Measurements from ENCODE around the gene CEP19. TPM values are rescaled to one million over a fixed set of nuclear protein-coding genes. Genes with fewer than 3 reads are reported as not detected.

CEP19 gene
- total and polyA plus RNA-seq, 4 donors, result 0.44 to 0.79 (median 0.67) TPM

GRCh38 chr3:196700801-196701200 lies 11.2 kb downstream of the CEP19 start (continued):
- TF ChIP-seq ZBTB33 (IDR thresholded peaks at IDR 0.05), result no peak

DNA sequence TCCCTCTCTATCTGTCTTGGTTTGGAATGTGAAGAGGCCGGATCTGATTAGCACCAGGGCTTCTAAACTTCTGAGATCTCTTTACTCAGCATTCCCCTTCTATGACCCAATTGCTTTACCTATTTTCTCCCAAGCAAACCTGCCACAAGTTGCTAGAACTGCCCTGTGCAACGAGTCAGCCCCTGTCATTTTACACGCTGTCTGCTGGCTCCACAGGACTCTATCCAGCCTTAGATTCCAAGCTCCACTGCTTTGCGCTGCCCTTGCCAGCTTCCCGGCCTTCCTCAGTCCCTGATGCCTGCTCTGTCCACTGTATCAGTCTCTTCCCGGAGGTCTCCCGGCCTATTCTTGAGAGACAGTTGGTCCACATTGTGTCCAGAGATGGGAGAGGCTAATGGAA lies 12.3 kb downstream of the CEP19 start:
- no peak for TF ChIP-seq FOXA1 (IDR thresholded peaks at IDR 0.05)
- no peak for TF ChIP-seq YY1 (IDR thresholded peaks at IDR 0.05)
- TF ChIP-seq, protein P1, sequence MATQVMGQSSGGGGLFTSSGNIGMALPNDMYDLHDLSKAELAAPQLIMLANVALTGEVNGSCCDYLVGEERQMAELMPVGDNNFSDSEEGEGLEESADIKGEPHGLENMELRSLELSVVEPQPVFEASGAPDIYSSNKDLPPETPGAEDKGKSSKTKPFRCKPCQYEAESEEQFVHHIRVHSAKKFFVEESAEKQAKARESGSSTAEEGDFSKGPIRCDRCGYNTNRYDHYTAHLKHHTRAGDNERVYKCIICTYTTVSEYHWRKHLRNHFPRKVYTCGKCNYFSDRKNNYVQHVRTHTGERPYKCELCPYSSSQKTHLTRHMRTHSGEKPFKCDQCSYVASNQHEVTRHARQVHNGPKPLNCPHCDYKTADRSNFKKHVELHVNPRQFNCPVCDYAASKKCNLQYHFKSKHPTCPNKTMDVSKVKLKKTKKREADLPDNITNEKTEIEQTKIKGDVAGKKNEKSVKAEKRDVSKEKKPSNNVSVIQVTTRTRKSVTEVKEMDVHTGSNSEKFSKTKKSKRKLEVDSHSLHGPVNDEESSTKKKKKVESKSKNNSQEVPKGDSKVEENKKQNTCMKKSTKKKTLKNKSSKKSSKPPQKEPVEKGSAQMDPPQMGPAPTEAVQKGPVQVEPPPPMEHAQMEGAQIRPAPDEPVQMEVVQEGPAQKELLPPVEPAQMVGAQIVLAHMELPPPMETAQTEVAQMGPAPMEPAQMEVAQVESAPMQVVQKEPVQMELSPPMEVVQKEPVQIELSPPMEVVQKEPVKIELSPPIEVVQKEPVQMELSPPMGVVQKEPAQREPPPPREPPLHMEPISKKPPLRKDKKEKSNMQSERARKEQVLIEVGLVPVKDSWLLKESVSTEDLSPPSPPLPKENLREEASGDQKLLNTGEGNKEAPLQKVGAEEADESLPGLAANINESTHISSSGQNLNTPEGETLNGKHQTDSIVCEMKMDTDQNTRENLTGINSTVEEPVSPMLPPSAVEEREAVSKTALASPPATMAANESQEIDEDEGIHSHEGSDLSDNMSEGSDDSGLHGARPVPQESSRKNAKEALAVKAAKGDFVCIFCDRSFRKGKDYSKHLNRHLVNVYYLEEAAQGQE (IDR thresholded peaks at IDR 0.05), result no peak
- TF ChIP-seq TAF1 (conservative IDR thresholded peaks at IDR 0.05), result no peak
- TF ChIP-seq NR2F2 (IDR thresholded peaks at IDR 0.05), result no peak
- no peak for TF ChIP-seq GABPA (IDR thresholded peaks at IDR 0.05 in 1 of 2, conservative IDR thresholded peaks at IDR 0.05 in 1 of 2)
- TF ChIP-seq SP1 (IDR thresholded peaks at IDR 0.05), result no peak
- no peak for TF ChIP-seq JUND (IDR thresholded peaks at IDR 0.05)
- TF ChIP-seq RXRA (IDR thresholded peaks at IDR 0.05), result no peak
- TF ChIP-seq FOXA2 (IDR thresholded peaks at IDR 0.05), result no peak

GRCh38 chr3:196697270-196697669 lies 14.8 kb downstream of the CEP19 start:
- 87% methylated on average over 5 of the region's 5 CpGs for WGBS
- Histone ChIP-seq H3K27me3 (ENCODE audit: control insufficient read depth in 4 of 4, insufficient read depth in 4 of 4, low read length in 3 of 4) (no peaks in the 10 kb centered on the region), H3K9ac (ENCODE audit: low read depth in 1 of 2, low read length in 2 of 2) (no peak overlapping the region), H3K27ac (ENCODE audit: low read depth in 1 of 2, low read length in 2 of 2) (no peak overlapping the region), H3K9me3 (ENCODE audit: control insufficient read depth in 4 of 4, low read length in 3 of 4) (no peaks in the 10 kb centered on the region), H3K4me1 (ENCODE audit: control insufficient read depth in 4 of 4, insufficient read depth in 4 of 4, low read length in 3 of 4) (no peaks in the 10 kb centered on the region), H3K36me3 (ENCODE audit: control insufficient read depth in 4 of 4, insufficient read depth in 3 of 4, low read depth in 1 of 4, low read length in 3 of 4) (no peaks in the 10 kb centered on the region), H3K4me3 (ENCODE audit: low read depth in 1 of 3, low read length in 3 of 3) (no peak overlapping the region)
- TF ChIP-seq JUND (IDR thresholded peaks at IDR 0.05) (no peak), GABPA (IDR thresholded peaks at IDR 0.05 in 1 of 2, conservative IDR thresholded peaks at IDR 0.05 in 1 of 2) (no peak), RXRA (IDR thresholded peaks at IDR 0.05) (no peak), MAX (IDR thresholded peaks at IDR 0.05) (no peak), FOXA2 (IDR thresholded peaks at IDR 0.05) (no peak), HNF4G (IDR thresholded peaks at IDR 0.05) (no peak), SP1 (IDR thresholded peaks at IDR 0.05) (no peak), FOXA1 (IDR thresholded peaks at IDR 0.05) (no peak), HNF4A (conservative IDR thresholded peaks at IDR 0.05) (no peak), TAF1 (conservative IDR thresholded peaks at IDR 0.05) (no peak), NR2F2 (IDR thresholded peaks at IDR 0.05) (no peak)
- TF ChIP-seq, protein P1 (IDR thresholded peaks at IDR 0.05), result no peak
- TF ChIP-seq, protein P2, sequence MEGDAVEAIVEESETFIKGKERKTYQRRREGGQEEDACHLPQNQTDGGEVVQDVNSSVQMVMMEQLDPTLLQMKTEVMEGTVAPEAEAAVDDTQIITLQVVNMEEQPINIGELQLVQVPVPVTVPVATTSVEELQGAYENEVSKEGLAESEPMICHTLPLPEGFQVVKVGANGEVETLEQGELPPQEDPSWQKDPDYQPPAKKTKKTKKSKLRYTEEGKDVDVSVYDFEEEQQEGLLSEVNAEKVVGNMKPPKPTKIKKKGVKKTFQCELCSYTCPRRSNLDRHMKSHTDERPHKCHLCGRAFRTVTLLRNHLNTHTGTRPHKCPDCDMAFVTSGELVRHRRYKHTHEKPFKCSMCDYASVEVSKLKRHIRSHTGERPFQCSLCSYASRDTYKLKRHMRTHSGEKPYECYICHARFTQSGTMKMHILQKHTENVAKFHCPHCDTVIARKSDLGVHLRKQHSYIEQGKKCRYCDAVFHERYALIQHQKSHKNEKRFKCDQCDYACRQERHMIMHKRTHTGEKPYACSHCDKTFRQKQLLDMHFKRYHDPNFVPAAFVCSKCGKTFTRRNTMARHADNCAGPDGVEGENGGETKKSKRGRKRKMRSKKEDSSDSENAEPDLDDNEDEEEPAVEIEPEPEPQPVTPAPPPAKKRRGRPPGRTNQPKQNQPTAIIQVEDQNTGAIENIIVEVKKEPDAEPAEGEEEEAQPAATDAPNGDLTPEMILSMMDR (IDR thresholded peaks at IDR 0.05; ENCODE audit: low read depth, low read length, missing input control), result no peak
- no peak for DNase-seq (ENCODE audit: low spot score)

More for the DNA sequence above, 12.3 kb downstream of the CEP19 start:
- Histone ChIP-seq H3K27me3 (ENCODE audit: control insufficient read depth in 4 of 4, insufficient read depth in 4 of 4, low read length in 3 of 4) (no peaks in the 10 kb centered on the region), H3K9me3 (ENCODE audit: control insufficient read depth in 4 of 4, low read length in 3 of 4) (no peaks in the 10 kb centered on the region), H3K4me1 (ENCODE audit: control insufficient read depth in 4 of 4, insufficient read depth in 4 of 4, low read length in 3 of 4) (no peaks in the 10 kb centered on the region), H3K9ac (ENCODE audit: low read depth in 1 of 2, low read length in 2 of 2) (no peak overlapping the region), H3K4me3 (ENCODE audit: low read depth in 1 of 3, low read length in 3 of 3) (no peak overlapping the region), H3K36me3 (ENCODE audit: control insufficient read depth in 4 of 4, insufficient read depth in 3 of 4, low read depth in 1 of 4, low read length in 3 of 4) (no peaks in the 10 kb centered on the region), H3K27ac (ENCODE audit: low read depth in 1 of 2, low read length in 2 of 2) (no peak overlapping the region)
- DNase-seq (ENCODE audit: low spot score), result no peak
- 90% methylated on average over 7 of the region's 7 CpGs for WGBS
